ENCODE results near the gene NR1H4.
"Not testable (repeated sequence)": the region's sequence is repeated elsewhere in the genome, so short reads cannot be mapped to it uniquely, and the experiment has no call there.

NR1H4 gene

DNA sequence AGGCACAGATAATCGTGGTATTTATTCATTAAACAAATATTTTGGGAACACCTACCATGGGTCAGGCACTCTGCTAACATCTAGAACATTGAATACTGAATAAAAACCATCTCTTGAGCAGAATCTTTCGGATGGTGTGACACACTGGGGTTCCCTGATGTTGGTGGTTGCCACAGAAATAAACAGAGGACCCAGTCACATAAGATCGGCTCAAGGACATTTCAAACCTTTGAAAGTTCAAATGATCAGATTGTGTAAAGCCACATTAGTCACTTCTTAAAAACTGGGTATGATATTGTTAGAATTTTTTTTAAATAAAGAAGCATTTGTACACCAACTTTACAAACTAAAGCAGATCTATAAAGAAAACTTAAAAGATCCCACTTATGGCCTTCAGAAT is 39.0 kb downstream of the NR1H4 start:
- DNase-seq (ENCODE audit: low read depth, low spot score), result no peak

DNA sequence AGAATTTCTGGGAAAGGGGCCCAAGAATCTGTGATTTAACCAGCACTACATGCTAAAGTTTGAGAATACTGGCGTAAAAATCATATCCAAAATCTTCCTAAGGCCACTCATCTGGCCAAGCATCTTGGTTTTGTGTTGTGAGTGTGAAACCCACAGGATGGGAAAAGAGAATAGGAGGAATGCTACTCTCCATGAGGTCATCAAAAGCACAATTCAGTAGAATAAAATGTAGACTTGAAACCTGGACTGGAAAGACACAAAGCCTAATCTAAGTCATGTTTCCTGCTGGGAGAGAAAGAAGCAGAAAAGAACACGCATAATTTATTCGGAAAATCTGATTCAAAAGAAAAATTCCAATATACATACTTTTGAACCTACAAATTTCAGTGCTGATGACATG is 42.3 kb downstream of the NR1H4 start:
- no peak for DNase-seq (ENCODE audit: low read depth, low spot score)

DNA sequence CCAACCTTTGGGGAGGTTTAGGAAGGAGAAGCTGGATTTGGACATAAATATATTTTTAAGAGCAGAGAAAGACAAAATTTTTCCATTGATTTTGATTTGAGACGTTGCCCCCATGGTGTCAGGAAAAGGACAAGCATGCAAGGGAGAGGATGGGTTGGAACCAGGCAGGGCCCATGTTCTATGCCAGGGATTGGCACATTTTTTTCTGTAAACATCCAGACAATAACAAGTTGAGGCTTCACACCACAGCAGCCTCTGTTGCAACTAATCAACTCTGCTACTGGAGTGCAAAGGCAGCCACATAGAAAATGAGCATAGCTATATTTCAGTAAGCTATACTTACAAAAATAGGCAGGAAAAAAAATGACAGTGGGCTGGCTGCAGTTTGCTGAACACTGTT is 44.7 kb downstream of the NR1H4 start:
- DNase-seq (ENCODE audit: low read depth, low spot score), result no peak

DNA sequence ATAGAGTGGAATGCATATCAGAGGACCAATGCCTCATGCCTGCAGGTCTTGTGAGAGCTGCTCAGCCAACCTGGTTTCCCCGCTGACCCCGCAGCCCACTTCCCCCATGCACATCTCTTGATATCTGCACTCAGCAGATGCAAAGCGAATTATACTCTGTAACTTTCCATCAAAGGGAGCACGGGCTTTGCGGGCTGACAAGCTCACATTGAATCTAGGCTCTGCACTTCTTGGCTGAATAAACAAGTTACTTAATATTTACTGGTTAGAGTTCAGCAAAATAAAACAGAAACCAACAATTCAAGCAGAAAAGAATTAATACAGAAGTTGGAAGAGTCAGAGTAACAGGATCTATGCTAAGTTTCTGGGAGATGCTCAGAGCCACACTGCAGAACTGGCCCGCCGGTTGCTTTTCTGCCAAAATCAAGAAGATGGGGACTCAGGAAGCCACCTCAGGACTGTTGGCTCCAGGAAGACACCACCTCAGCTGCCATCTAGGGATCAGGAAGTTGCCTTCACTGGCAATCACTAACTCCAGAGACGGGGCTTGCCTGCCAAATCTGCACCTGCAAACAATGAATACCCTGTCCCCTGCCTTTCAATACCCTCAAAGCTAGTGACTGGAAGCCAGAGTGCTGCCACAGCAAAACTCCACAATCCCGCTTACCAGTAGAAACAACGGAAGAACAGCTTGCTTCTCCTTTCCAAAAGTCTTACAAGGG is 46.5 kb downstream of the NR1H4 start:
- DNase-seq (ENCODE audit: low read depth, low spot score), result no peak

DNA sequence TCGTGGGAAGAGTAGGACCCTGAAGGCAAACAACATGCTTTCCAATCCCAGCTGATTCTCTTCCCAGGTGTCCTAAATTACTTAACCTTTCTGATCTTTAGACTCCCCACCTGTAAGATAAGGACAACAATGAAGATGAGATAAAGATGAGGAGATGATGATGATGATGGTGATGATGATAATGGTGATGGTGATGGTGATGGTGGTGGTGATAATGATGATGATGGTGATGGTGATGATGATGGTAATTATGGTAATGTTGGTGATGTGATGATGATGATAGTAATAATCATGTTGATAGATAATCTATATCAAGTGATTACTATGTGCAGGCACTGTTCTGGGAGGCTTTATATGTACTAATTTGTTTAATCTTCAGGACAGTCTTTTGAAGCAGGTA is 48.3 kb downstream of the NR1H4 start:
- no peak for DNase-seq (ENCODE audit: low read depth, low spot score)

DNA sequence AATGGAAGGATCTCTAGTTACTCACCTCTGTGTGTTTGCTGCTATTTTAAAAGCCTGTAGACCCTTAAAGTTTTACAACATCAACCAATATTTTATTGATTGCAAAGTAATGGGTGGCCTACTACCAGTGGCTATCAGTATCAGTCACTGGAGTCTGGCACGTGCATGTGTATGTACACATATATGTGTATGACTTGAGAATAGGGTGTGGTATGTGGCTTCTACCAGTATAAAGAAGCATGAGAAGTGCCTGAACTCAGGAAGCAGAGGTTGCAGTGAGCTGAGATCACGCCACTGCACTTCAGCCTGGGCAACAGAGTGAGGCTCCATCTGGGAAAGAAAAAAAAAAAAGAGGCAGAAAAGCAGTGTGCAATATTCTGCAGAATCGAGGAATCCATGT is 54.4 kb downstream of the NR1H4 start:
- no peak for DNase-seq (ENCODE audit: low read depth, low spot score)

- no peak for DNase-seq (ENCODE audit: low read depth, low spot score)
These were observed 54.9 kb downstream of the NR1H4 start for GRCh38 chr12:100528471-100529127.

GRCh38 chr12:100529756-100530350 is 56.2 kb downstream of the NR1H4 start:
- DNase-seq (ENCODE audit: low read depth, low spot score), result no peak

- no peak for DNase-seq (ENCODE audit: low read depth, low spot score)
These were observed 59.7 kb downstream of the NR1H4 start for GRCh38 chr12:100533376-100533775.

DNA sequence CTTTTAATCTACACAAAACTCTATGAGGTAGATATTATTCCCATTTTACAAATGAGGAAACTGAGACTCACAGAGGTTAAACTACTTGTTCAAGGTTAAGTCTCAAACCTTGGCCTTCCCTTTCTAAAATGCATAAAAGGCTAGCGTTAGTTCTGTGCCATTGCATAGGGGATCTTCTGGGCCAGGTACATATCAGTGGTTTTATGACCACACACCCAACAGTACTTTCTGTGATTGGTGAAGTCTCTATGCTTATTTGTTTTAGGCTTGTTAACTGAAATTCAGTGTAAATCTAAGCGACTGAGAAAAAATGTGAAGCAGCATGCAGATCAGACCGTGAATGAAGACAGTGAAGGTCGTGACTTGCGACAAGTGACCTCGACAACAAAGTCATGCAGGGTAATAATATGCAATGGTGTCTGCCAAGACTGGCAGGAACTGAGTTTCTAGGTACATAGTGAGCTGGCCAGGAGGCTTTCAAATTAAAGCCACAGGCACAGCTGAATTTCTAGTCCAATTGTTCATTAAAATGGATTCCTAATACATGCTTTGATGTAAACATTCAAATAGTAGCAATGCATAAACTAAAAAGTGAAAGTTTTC is 61.1 kb downstream of the NR1H4 start:
- no peak for DNase-seq (ENCODE audit: low read depth, low spot score)

DNA sequence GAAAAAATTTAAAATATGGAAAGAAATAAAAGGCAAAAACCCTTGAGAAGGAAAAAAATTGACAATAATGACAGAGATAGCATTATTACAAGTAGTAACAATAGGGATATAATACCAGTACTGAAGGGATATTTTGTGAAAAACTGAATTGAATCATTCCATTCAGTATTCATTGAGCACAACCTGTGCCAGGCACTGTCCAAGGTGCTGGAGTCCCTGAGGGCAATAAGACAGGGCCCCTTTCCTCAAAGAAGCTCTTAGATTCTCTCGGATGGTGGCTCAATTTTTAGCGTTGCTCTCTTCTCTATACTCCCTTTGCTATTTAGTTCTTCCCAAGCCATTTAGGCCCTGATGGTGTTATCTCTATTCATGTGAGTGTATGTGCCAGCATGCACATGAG is 65.5 kb downstream of the NR1H4 start:
- DNase-seq (ENCODE audit: low read depth, low spot score), result no peak

- no peak for DNase-seq (ENCODE audit: low read depth, low spot score)
These were observed 70.5 kb downstream of the NR1H4 start for GRCh38 chr12:100544165-100544564.

DNA sequence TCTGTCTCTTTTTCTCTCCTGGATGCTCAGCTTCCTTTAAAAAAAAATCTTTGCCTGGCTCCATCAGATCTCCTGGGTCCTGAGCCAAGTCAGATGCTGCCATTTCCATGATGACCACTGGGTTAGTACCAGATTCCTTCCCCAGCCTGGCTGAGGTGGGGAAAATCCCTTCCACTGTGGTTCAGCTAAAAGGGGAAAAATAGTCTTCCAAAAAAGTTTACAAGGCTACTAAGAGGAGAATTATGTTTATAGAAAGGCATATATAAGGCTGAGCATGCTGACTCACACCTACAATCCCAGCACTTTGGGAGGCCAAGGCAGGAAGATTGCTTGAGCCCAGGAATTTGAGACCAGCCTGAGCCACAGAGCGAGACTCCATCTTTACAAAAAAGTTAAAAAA is 71.4 kb downstream of the NR1H4 start:
- no peak for DNase-seq (ENCODE audit: low read depth, low spot score)

- no peak for DNase-seq (ENCODE audit: low read depth, low spot score)
These were observed 80.3 kb downstream of the NR1H4 start for GRCh38 chr12:100553936-100554335.

- peak; percentile 79 for DNase-seq (ENCODE audit: low read depth, low spot score)
These were observed 81.0 kb downstream of the NR1H4 start for GRCh38 chr12:100554608-100555077.

DNA sequence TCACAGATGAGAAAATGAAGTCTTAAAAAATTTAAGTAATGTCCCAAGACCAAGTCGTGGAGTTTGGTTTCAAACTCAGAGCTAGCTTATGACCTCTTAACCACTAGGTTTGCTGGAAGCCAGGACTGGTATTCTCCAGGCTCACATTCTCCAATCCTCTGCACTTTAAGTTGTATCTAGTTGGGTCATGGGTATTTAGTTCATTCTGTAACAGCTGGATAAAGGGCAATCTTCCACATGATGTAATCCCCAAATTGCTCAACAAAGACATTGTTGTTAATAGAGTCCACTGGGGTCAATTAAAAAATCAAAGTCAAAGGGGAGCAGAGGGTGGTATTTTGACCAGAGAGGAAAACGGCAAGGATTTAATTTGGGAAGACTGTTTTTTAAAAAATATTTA is 82.1 kb downstream of the NR1H4 start:
- no peak for DNase-seq (ENCODE audit: low read depth, low spot score)

- no peak for DNase-seq (ENCODE audit: low read depth, low spot score)
These were observed 83.7 kb downstream of the NR1H4 start for GRCh38 chr12:100557357-100557756.

DNA sequence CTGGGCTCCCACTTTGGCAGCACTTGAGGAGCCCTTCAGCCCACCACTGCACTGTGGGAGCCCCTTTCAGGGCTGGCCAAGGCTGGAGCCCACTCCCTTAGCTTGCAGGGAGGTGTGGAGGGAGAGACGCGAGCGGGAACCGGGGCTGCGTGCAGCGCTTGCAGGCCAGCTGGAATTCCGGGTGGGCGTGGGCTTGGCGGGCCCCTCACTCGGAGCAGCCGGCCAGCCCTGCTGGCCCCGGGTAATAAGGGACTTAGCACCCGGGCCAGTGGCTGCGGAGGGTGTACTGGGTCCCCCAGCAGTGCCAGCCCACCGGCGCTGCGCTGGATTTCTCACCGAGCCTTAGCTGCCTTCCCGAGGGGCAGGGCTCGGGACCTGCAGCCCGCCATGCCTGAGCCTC is 85.6 kb downstream of the NR1H4 start:
- not testable (repeated sequence) for DNase-seq (ENCODE audit: low read depth, low spot score)

DNA sequence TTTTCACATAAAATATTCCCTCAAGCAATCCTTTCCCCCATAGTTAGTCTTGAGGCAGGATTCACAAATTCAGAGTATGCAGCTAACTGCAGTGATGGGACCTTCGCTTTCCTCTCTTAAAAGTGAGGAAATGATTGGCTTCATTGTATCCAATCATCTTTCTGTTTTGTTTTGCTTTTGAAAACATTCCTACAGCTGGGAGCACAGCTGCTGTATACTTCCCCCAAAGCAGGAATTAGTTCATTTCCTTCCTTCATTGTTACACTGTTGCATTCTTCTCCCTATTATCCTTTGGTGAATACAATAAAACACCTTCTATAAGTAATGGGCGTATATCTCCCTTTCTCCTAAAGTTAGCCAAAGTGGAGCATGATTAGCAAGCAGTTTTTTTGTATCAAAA is 90.4 kb downstream of the NR1H4 start:
- no peak for DNase-seq (ENCODE audit: low read depth, low spot score)

DNA sequence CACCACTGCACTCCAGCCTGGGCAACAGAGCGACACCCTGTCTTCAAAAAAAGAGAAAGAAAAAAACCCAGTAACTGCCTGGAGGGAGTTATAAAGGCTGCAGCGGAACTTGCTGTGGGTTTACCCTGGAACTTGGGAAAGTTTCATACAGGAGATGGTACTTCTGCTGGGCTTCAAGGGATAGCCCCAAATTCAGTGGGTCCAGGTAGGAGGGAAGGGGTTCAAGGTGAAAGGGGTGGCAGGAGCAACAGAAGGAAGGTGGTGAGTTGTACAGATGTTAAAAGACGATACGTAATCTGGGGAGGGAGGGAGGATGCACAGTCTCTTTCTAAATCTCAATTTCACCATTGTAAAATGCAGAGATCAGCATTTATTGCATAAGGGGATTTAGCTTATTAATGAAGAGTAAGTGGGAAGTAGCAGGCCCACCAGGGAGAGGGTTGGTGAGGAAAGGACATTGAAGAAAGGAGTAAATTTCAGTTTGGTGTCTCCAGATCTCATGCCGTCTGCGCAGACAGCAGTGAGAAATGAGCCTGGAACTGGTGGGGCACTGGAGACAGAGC is 91.3 kb downstream of the NR1H4 start:
- DNase-seq (ENCODE audit: low read depth, low spot score), result no peak

DNA sequence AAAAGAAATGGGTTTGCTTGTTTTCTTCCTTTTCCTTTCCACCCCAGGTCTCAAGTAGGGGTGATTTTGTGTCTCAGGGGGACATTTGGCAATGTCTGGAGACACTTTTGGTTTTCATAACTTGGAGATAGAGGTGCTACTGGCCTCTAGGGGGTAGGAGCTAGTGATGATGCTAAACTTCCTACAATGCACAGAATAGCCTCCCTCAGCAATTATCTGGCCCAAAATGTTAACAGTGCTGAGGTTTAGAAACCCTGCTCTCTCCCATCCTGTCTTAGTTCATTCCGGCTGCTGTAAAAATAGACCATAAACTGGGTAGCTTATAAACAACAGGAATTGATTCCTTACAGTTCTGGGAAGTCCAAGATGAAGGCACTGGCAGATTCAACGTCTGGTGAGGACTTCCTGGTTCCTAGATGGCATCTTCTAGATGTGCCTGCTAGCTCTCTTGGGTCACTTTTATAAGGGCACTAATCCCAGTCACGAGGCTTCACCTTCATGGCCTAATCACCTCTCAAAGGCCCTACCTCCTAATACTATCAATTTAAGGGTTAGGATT is 92.4 kb downstream of the NR1H4 start:
- DNase-seq (ENCODE audit: low read depth, low spot score), result no peak
